Cerebellar nuclear complex (tissue), 1 donor: Measurements from ENCODE around the gene PGGT1B.

Source experiments
- DNase-seq, 2 experiments: peaks; one replicate each; lab custom pipeline; 2025; lab: John Stamatoyannopoulos, UW

The PGGT1B gene

DNA sequence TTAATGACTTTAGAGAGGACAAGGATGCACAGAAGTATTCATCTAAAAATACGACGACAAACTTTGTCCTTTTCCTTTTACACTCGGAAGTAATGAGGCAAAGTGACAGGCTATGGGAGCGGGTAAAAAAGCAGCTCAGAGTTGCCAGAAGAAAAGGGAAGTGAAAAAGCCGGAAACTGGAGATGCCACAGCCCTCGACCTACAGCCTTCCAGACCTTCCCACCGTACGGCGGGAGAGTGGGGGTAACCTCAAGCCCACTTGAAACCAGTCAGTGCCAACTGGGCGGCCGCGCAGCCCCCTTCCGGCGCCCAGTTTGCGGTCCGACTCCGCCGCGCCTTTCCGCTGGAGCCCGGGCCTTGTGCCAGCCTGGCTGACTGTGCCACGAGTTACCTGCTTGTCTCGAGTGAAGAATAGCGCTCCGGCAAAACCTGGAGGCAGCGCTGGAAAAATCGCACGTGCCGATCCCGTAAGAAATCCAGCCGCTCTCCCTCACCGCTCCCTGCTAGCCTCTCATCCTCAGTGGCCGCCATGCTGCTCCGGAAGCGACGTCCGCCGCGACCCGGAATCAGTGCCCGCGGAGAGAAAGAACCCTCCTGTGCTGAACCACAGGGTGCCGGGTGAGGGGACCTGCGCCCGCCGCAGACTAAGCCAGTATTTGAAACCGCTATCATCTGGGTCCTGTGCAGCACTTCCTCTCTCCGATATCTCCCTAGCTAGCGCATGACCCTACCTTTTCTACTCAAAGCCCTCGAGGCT, at the start of gene PGGT1B:
PGGT1B (minus strand) TSS at position 557 of the 757 bp plus-strand sequence; CDS start at position 531, 26 bp downstream.
- peak; percentile 25 to 58 for DNase-seq

DNA sequence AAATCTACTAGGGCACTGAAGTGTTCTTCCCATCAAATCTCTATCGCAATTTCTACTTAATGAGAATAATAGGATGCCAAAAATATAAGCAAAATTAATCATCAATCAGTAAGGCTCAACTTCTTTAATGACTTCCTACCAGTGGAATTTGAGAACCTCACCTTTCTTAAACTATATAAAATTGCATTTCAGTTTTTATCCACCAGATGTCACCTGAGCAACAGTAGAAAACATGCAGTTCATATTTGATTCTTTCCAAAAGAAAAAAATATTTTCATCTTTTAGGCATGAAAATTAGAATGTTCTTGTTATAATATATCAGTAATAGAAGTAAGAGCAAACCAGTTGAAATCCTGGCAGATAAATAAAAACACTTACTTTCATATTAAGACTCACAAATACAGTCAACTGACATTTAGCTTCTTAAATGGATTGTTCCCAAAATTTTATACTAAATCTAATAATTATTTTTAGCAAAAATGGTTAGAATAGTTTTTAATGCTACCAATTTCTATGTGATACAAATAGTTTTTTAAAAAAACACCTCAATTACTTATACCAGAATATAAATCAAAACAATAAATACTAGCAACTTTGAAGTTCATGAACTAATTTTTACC, 47.2 kb upstream of the PGGT1B start:
- no peak for DNase-seq

DNA sequence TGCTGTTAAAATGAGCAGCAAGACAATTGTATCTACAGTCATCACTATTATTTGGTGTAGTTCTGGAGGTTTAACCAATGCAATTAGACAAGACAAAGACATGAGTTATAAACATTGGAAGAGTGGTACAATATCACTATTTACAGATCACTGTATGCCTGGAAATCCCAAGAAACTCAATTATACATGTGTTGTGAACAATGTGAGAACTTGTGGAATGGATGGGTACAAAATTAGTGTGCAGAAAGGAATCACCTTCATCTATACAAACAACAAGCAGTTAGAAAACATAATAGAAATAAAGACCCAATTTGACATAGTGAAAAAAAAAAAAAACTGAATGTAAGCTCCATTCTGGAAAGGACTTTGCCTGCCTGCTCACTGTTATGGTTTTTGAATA, 46.1 kb upstream of the PGGT1B start:
- DNase-seq = no peak

DNA sequence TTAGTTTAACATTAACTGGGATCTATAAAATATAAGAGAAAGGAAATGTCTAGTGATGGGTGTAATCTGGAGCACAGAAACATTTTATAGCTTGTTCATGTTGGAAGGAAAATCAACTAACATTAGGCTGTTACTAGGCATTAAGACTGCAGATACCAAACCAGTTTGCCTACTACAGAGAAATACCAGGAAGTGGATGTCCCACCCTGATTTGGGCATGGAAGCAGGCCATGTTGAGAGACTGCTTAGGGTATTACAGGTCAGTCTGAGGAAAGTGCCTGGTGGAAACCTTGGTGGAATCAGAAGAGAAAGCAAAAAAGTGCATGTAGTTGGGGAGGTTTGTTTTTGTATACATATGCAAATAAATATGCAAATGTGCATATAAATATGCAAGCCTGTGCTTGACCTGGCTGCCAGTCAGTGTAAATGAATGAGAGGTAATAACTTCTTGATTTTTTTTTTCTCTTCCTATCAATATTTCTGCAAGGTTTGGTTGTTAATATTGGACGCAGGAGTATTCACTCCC, 43.4 kb upstream of the PGGT1B start:
- no peak for DNase-seq

DNA sequence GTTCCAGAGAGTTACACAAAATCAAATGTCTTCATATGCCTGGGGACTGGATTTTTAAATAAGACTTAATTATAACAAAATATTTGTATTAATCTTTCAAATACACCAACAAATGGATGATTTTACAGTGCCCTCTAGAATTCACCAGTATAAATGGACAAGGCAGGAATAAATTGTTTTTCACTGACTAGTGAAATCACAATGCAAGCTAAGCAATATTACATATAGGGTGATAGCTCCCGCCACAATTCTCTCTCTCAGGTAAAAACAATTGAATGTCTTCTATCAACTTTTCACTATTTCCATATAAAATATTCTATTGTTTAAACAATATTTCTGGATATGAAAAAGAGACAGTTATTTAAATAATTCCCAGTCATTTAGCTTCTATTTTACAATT, 41.8 kb upstream of the PGGT1B start:
- DNase-seq = no peak

DNA sequence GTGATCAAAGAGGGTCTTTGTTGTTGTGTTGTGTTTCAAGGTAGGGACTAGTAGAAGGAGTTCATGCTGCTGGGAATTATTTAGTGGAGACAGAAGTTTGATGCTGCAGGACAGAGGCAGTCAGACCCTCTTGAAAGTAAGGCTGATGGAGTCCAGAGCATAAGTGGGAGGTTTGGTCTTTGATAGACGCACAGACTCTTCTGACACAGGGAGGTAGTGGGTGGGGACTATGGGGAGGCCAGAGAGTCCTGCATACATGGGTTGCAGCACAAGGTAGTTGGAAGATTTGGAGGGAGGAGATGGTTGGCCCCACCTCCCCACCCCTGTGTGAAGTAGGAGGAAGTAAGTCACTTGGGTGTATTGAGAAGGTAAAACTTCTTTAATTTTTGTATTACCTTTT, 36.1 kb upstream of the PGGT1B start:
- no peak for DNase-seq

DNA sequence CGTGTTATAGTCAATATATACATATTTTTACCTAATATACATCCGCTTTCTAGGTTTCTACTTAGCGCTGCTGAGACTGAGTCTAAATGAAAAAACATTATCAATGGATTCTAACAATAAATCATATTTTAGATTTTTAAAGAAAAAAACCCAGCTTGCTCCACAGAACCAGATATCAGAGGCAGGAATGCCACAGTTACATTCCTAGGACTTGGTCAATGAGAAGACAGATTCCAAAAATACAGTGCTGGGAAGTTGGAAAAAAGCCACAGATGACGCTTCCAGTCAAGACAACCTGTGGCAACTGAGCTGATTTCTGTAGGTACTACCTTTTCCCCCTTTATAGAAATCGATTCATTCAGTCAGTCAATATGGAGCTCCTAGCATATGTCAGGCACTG, 34.4 kb upstream of the PGGT1B start:
- no peak for DNase-seq

DNA sequence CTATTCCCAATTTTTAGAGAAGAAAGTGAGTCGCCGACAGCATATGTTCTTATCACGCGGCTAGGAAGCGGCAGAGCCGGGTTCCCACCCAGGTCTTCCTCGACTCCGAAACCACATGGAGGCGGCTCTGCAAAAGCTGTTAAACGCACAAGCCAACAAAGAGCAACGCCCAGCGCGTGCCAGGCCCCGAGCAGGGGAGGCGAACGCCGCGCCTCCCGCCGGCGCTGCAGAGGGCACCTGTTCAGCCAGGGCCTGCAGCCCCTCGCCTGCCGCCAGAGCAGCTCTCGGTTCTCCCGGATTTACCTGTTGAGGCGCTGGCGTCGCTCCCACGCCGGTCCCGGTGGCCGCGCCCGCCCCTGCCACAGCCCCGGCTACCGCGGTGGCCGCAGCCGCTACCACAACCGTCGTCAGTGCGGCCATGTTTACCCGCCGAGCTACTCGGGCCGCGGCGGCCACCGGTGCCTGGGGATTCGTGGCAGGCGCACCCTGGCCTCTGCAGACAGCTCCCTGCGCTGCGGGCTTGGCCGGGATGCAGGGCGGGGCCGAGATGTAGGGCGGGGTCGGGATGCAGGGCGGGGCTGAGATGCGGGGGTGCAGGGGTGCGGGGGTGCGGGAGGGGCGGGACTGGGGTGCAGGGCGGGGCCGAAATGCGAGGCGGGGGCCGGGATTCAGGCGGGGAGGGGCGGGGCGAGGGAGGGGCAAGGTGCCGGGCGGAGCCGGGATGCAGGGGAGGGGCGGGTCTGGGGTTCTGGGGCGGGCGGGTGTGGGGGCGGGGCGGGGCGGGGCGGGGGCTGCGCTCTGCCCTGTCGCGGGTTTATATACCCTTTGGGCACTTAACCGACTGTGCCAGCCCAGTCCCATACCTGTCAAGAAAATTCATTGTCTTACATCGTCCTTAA, 33.7 kb upstream of the PGGT1B start, which contains the start of gene CCDC112:
CCDC112 (minus strand) TSS at position 531 of the 899 bp plus-strand sequence; CDS start at position 420, 111 bp downstream.
- DNase-seq = no peak

DNA sequence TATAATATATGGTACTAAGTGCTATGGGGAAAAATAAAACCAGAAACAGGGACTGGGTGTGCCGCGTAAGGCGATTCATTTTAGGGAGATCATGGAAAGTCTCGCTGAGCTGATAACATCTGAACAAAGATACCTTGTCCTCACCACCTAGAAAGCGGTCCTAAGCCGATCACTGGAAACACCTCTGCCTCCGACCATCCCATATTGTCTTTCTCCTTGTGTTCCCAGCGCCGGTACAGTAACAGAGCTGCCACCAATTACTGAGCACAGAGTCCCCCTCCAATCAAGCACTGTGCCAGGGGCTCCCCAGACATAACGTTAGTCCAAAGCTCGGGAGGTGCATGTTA, 33.1 kb upstream of the PGGT1B start:
- no peak for DNase-seq

DNA sequence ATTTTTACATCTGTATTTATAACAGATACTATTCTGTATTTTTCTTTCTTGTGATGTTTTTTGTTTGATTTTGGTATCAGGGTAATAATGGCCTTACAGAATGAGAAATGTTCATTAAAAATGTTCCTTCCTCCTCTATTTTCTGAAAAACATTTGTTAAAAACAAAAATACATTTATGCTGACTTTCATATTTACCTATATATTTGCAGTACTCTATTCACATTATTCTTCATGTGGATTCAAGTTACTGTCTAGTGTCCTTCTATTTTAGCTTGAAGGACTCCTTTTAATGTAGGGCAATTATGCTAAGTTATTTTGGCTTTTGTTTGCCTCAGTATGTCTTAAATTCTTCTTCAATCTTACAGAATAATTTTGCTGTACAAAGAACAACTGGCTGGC, 28.7 kb upstream of the PGGT1B start:
- no peak for DNase-seq

DNA sequence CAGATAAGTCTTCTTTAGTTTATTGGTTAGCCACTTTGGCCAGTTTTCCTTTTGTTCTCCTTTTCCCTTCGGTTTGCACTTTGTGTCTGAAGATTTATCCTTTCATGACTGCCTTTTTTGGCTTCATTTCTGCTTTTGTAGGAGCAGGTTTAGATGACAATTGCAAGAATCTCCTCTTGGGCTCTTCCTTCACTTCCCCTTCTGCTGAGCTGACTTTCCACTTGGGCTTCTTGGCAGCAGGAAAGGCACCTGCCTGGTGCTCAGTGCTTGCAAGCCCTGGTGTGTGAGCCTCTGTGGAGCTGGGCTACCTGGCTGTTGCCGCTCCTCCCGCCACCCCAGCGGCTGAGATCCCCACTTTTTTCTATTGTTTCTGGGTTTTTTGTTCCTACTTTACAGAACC, 26.4 kb upstream of the PGGT1B start:
- no peak for DNase-seq

DNA sequence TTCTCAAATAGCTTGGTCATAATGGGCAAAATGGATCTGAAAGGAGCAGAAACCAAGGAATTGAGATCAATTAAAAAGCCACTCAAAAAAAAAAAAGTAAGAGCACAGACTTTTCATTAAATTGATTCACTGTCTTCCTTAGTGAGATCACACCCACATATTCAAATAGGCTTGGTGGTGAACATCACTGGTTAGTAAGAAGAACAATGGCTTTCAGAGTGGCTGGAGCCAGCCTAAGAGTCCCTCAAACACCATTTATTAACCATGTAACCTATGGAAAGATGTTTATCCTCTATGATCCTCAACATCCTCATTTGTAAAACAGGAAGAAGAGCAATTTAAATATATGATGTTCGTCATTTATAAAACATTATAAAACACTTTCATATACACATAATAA, 21.3 kb upstream of the PGGT1B start:
- no peak for DNase-seq

DNA sequence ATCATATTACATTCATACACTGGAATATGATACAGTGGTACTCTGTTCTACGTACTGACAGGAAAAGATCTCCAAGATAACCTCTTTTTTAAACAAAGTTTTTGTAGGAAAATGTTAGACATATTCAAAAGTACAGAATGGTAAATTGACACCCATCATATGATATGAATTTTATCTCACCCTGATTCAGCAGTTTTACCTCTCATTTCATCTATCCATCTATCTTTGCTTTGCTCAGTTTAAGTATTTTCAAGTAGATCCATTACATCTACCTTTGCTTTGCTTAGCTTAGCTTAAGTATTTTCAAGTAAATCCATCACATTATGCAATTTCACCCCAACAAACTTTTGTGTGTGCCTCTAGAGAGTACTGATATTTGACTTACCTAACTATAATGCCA, 19.5 kb upstream of the PGGT1B start:
- DNase-seq = no peak

DNA sequence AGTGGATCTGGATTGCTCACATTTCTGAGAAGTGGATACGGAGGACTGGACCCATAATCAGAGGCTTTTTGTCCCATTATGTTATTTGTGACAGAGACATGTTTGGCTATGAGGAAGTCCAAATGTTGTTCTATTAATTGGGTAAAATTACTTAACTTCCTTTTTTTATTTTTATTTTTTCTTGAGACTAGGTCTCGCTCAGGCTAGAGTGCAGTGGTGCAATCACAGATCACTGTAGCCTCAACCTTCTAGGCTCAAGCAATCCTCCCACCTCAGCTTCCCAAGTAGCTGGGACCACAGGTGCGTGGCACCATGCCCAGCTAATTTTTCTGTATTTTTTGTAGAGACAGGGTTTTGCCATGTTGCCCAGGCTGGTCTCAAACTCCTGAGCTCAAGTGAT, 11.9 kb upstream of the PGGT1B start:
- no peak for DNase-seq

DNA sequence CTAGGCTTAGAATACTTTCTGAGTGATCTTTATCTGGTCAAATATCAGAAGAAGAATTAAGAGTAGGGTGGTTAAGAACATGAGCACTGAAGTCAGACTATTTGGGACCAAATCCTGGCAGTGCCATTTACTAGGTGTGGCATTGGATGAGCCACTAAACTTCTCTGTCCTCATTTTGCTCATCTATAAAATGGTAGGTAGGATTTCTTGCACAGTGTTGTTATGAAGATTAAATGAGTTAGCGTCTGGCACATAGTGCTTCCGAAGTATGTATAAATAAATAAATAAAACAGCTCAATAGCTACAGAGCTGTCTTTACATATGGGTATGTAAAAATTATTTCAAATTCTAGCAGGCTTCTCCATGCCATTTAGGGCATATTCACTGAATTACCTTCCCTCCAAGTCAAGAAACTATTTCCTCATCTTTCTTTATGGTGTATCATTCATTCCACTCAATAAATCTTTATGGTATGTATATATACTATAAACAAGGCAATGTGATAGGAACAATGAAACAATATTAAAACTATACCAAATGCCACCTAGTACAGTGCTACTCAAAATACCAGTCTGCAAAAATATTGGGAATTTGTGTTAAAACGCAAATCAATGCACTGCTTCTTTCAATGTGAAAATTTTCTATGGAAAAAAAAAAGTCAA, 9.8 kb upstream of the PGGT1B start:
- no peak for DNase-seq

DNA sequence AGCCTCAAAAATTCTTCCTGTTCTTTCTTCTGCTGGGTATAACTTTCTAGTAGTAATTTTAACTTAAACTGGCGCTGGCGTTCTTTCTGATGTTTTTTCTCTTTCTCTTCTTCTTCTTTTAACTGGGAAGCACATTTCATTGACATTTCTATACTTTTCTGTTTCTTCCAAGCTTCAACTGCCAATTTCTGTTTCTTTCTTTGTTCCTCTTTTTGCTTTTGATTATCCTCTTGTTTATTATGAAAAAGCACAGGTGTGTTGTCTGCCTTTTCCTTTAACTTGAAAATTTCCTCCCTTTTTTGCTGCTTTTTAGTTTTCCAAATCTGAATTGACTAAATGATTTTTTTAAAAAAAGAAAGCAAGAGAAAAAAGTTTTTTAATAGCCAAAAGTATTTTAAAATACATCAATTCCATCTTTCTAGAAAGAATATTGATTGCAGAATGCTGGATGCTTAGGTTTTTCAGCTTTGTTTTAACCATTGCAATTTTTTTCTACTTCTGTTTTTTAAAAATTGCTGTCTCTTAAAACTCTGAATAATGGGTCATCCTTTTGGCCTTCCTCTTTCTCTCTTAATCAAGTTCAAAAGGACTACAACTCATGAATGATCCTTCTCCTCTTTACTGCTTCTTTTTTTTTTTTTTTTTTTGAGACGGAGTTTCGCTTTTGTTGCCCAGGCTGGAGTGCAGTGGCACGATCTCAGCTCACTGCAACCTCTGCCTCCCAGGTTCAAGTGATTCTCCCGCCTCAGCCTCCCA, 8.8 kb upstream of the PGGT1B start:
- no peak for DNase-seq

DNA sequence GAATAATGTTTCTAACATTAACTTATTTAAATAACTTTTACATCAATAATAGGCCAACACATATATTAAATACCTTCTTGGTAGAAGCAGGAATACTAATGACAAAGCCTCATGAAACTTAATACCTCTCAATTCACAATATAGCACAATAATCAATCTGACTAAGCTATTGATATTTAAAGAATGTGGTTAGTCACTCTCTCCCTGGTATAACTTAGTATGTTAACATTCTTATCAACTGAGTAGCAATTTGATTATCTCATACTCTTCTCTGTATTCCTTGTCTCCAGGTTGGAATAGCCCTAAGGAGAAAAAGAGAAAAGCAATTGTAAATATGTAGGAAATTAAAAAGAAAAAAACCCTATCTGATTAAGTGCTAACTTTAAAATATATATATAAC, 4.9 kb upstream of the PGGT1B start:
- no peak for DNase-seq

DNA sequence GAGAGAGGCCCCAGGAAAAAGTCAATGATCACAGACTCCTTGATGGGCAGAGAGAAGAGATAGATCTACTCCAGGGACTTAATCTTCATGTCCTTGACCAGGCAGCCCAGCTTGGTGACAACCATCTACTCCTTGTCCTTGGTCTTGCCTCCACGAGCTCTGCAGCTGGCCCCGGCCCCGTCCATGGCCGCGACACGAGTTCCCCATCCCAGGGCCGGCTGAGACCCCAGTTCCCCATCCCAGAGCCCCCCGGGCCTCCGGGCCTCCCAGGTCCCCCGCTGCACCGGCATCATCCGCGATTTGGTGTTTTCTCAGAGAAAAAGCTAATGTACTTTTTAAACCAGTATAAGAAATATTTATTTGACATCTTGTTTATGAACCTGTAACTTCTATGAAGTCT, 2.5 kb upstream of the PGGT1B start:
- no peak for DNase-seq

DNA sequence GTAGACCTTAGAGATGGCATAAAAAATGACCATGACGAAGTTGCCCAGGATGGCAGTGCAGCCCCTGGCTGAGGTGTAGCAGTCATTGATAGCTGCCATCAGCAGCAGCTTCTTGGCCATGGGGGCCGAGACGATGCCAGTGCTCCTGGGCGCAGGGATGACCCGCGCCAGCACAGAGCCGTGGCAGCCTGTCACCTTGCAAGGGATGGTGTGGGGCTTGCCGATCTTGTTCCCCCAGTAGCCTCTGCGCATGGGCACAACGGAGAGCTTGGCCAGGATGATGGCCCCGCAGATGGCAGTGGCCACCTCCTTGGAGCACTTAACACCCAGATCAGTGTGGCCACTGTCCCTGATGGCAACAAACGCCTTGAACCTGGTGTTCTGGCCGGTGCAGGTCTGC, 2.1 kb upstream of the PGGT1B start:
- no peak for DNase-seq

DNA sequence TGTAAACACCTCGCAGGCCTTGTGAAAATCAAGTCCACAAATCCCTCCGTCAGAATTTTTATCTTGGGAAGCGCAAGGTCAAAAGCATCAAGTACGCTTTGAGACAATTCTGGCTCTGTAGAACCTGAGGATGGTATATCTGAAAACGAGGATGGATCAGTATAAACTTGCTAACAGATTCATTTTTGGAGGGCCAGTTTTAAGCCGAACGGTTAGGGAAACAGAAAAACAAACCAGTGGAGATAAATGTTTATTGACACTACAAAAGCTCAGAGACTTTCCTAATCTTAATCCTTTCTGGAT, 352 bp upstream of the PGGT1B start:
- DNase-seq = no peak

DNA sequence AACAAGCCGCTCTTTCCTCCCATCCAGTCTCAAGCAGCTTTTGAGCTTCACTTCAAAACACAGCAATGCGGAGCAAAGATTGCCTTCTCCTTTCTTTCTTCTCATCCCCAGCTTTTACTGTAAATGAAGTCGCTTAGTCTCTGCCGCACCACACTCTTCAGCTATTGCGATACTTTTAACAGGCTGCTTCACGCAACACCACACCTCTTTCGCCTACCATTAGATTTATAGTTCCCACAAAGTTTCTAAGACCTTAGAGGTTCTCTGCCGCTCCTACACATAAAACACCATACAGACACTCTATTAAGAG, 711 bp downstream of the PGGT1B start:
- DNase-seq = no peak

DNA sequence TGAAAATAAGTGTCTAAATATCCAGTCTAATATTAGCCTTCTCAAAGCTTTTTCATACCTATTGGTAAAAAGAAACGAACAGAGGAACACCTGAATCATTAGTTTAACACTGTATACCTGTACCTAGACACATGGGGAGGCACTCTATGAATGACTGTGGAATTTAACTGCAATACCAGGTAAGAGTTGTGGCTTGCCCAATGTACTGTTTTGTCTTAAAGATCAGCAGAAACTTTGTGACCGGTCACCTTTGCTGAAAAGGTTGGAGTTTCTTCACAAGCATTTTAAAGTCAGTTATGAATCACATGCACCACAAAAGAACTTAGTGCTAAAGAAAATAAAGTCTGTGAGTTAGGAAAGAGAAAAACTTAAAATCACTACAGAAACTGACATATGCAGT, 2.4 kb downstream of the PGGT1B start:
- DNase-seq = no peak
